OCI-LY7 (cell line): ENCODE measurements around the gene GIPR.

ENCODE experiments used
- CTCF ChIP-seq: fragments of 200-600 bp; sonication (generic); conservative IDR thresholded peaks from 2 replicates; pipeline ENCODE4 v1.5.1; 2014; ENCODE audit warnings: mild to moderate bottlenecking, antibody characterized with exemption, low read length, moderate library complexity, mixed read lengths
- EZH2phosphoT487 ChIP-seq: fragments of 200-600 bp; sonication (generic); IDR thresholded peaks from 2 replicates; pipeline ENCODE4 v1.6.1; 2018; ENCODE audit warnings: low read depth, borderline replicate concordance, mild to moderate bottlenecking, mixed run types, antibody characterized with exemption, low read length, moderate library complexity, mixed read lengths

DNA sequence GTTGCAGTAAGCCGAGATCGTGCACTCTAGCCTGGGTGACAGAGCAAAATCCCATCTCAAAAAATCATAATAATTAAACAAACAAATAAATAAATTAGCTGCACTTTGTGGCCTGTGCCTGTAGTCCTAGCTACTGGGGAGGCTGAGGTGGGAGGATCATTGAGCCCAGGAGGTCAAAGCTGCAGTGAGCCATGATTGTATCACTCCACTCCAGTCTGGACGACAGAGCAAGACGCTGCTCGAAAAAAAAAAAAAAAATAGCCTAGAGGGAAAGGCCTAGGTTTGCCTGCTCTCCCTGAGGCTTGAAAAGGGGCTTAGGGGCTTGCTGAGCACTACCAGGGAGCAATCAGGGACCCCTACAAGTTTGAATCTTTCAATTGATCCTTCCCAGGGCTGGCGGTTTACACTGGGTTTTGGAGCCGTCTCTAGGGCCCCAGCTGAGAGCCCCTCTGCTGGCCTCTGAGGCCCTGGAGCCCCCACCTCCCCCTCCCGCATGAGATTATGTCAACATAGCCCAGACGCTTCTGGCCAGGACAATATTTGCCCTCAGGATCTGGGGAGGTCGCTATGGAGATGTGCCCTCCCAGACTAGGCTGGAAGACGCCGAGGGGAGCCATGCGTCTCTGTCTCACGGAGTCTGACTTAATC lies 10.4 kb upstream of the GIPR start:
- no peak for TF ChIP-seq CTCF
- no peak for TF ChIP-seq EZH2phosphoT487
